Inflammatory macrophage (primary cell): ENCODE data around the gene ULK1.
A peak's percentile ranks its signal among the peaks of the same experiment; 100 is the strongest.

Source experiments
- DNase-seq, 2 donors: peaks; one replicate each; pipeline ENCODE4 v3.0.0-alpha.2; 2020 to 2022
- total RNA-seq, 18 experiments: gene quantifications; one replicate each; lab custom pipeline; 2026; ENCODE audit warnings: mixed read lengths in 6 of 18, inconsistent platforms in 2 of 18; lab: John Stamatoyannopoulos, UW

Gene ULK1
- 3.1 to 15.0 (median 7.0) reads per million in 18 experiments for total RNA-seq

GRCh38 chr12:131894313-131894860, at the start of gene ULK1:
Gene ULK1 (plus strand): TSS chr12:131894622. CDS start chr12:131895002, 380 bp downstream.
- DNase-seq, result peak; percentile 88 to 92

- no peak for DNase-seq
Measured at GRCh38 chr12:131844656-131845055, 49.8 kb upstream of the ULK1 start.

GRCh38 chr12:131845121-131845520, 49.3 kb upstream of the ULK1 start:
- no peak for DNase-seq

- no peak for DNase-seq
Measured at GRCh38 chr12:131847456-131847855, 47.0 kb upstream of the ULK1 start.

GRCh38 chr12:131848753-131849152, 45.7 kb upstream of the ULK1 start:
- DNase-seq, result no peak

DNA sequence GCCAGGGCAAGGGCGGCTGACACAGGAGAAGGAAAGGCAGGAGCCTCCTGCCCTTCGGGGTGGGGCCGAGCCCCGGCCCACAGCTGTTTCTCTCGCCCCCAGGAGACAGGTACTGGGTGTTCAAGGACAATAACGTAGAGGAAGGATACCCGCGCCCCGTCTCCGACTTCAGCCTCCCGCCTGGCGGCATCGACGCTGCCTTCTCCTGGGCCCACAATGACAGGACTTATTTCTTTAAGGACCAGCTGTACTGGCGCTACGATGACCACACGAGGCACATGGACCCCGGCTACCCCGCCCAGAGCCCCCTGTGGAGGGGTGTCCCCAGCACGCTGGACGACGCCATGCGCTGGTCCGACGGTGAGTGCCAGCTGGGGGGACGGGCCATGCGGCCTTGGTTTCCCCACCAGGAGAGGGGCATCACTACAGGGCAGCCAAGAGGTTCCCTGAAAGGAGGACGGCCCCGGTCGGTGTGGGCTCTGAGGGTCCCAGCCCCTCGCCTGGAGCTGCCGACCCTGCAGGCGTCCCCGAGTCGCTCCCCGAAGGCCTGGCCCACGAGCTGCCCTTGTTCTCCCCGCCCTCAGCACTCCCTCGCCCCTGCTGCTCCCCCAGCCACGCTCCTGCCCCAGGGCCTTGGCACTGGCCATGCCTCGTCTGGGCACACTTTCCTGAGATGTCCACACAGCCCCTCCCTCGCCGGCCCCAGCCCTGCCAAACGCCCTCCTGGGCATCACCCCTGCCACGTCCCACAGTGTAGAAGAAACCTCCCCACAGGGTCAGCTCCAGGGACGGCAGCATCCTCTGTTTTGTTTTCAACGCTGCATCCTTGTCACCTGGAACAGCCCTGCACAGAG, 44.5 kb upstream of the ULK1 start:
- no peak for DNase-seq

DNA sequence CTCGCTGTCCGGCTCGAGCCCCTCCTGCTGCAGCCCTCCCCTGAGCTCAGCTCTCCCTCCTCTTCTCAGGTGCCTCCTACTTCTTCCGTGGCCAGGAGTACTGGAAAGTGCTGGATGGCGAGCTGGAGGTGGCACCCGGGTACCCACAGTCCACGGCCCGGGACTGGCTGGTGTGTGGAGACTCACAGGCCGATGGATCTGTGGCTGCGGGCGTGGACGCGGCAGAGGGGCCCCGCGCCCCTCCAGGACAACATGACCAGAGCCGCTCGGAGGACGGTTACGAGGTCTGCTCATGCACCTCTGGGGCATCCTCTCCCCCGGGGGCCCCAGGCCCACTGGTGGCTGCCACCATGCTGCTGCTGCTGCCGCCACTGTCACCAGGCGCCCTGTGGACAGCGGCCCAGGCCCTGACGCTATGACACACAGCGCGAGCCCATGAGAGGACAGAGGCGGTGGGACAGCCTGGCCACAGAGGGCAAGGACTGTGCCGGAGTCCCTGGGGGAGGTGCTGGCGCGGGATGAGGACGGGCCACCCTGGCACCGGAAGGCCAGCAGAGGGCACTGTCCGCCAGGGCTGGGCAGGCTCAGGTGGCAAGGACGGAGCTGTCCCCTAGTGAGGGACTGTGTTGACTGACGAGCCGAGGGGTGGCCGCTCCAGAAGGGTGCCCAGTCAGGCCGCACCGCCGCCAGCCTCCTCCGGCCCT, 43.4 kb upstream of the ULK1 start:
- DNase-seq, result peak; percentile 62 to 66

DNA sequence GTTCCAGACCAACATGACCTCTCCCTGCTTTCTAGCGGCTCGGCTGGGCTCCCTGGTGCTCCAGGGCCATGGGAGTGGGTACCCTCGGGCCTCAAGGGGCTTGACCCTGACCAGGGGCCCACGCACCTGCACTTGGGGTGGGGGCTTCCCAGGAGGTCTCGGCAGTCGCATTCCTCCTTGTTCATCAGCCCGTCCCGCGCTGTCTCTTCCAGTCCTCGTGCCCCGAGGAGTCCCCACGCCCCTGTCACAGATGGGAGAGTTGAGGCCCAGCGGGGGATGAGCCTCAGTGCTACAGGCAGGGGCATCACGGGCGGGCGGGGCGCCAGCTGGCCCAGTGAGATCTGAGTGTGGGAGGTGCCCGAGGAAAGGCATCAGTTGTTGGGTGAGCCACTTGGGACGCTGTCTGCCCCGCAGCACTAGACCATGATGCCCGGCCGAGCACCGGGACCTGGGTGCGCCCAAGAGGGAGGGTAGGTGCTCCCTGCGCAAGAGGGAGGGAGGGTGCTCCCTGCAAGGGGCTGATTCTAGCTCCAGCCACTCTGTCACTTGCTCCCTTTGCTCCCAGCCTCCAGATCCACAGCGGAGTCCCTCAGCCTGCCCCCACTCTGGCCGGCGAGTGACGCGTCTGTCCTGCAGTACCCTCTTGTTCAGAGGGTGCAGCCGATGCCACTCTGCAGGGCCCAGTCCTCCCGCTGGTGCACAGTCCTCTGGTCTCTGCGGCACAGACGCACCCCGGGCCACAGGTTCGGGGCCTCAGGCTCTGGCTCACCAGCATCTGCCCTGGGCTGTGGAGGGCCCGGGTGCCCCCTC, 42.5 kb upstream of the ULK1 start:
- DNase-seq, result no peak

DNA sequence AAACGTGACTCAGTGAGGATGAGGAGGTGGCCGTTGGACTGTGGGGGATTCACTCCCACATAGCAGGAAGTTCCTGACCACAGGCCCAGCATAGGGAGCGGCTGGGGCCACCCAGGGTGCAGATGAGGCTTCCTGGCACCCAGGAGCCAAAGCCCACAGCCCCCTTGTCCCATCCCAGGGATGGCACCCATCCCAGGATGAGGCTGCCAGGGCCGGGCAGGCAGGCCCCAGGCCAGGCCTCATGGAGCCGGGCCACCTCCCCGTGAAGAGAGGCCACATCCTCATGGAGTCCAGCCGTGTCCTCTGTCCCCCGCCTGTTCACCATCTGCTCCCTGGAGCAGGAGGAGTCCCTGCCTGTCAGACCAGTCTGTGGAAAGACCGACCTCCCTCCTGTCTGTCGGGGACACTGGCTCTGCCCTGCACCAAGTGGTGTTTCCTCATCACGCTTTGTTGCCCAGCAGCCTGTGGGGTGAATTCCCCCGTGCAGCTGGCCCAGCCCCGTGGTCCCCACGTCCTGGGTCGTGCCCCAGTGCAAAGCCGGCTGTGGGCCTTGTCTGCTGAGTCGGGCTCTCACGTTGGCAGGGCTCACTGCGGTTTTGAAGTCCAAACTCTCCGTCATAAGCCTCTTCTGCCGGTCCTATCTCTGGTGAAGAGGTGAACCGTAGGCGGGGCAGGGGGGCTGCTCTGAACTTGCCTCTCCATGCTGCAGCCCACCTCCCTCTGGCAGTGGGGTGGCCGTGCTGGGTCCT, 41.7 kb upstream of the ULK1 start:
- peak; percentile 29 to 42 for DNase-seq

GRCh38 chr12:131853832-131854797, 40.3 kb upstream of the ULK1 start:
- no peak for DNase-seq

DNA sequence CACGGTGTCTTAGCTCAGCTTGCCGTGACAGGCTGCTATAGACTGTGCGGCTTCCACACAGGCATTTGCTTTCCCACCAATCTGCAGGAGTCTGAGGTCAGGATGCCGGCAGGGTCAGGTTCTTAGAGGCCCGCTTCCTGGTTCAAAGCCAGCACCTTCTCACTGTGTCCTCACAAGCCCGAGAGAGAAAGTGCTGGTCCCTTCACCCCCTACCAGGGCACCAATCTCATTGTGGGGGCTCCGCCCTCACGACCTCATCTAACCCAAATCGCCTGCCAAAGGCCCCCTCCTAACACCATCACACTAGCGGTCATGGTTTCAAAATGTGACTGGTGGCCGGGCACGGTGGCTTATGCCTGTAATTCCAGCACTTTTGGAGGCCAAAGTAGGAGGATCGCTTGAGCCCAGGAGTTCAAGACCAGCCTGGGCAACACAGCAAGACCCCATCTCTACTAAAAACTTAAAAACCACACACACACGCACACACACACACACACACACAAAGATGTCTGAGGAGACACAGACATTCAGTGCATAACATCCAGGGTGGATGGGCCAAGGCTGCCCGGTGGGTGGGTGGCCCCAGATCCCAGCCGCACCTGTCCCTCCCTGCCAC, 39.5 kb upstream of the ULK1 start:
- no peak for DNase-seq

DNA sequence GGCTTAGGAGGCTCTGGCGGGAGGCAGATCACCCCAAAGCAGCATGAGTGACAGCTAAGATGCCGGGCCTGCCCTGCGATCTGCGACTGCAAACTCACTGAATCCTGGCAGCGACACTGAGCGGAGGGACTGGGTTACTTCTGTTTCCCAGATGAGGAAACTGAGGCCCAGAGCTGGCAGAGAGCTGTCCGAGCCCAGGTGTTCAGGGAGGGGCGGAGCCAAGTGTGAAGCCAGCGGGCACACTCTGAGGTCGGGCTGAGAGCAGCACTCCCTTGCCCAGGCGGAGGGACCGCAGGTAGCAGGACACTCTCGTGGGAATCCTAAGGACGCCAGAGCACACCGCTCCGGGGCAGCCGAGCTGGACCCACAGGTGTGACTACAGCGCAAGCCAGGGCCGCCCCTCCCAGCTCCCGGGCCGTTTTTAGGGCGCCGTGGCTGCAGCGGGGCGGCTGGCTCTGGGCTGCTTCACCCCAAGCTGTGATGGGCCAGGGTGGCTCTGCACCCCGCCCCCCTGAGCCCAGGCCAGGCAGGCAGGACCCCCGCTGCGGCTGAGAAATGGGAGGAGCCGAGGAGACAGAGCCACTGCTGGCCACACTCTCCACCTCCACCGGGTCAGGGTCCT, 38.8 kb upstream of the ULK1 start:
- no peak for DNase-seq

DNA sequence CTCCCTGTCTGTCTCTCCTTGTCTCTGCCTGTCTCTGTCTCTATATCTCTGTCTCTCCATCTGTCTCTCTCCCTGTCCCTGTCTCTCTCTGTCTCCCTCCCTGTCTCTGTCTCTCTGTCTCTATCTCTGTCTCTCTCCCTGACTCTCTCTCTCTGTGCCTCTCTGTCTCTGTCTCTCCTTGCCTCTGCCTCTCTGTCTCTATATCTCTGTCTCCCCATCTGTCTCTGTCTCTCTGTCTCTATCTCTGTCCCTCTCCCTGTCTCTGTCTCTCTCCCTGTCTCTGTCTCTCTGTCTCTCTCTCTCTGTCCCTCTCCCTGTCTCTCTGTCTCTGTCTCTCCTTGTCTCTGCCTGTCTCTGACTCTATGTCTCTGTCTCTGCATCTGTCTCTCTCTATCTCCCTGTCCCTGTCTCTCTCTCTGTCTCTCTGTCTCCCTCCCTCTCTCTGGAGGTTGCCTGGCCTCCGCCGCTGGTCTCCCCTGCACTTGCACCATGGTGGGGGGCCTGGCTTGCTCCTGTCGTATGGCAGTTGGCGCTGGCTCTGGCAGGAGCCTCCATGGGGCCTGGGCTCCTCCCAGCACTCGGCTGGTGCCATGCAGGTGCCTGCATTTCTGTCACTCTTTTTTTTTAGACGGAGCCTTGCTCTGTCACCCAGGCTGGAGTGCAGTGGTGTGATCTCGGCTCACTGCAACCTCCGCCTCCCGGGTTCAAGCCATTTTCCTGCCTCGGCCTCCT, 37.9 kb upstream of the ULK1 start:
- no peak for DNase-seq

DNA sequence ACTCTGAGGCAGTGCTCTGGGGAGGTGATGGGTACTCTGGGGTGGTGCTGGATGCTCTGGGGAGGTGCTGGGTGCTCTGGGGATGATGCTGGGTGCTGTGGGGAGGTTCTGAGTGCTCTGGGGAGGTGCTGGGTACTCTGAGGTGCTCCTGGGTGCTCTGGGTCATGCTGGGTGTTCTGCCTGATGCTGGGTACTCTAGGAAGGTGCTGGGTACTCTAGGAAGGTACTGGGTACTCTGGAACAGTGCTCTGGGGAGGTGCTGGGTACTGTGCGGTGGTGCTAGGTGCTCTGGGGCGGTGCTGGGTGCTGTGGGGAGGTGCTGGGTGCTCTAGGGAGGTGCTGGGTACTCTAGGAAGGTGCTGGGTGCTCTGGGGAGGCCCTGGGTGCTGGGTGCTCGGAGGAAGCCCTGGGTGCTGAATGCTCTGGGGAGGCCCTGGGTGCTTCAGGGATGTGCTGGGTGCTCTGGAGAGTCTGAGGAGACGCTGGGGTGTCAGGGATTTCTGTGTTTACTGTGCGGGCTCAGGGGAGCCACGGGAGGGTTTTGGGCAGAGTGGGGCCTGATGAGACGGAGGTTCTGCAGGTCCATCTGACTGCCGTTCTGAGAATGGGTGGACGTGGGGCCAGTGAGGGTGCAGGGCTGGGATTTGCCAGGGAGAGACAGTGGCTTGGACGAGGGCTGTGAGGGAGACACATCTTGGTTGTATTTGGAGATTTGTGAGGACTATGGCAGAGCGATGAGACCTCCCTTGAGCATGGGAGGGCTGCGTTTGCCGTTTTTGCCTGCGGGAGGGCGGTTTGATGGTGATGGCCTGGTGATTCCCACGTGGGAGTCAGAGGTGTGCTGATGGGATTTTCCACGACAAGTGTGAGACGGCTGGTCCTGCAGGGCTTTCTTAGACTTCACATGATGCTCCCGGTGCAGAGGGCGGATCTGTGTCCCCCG, 36.2 kb upstream of the ULK1 start:
- no peak for DNase-seq

GRCh38 chr12:131860472-131861260, 33.8 kb upstream of the ULK1 start:
- peak; percentile 80 to 89 for DNase-seq

DNA sequence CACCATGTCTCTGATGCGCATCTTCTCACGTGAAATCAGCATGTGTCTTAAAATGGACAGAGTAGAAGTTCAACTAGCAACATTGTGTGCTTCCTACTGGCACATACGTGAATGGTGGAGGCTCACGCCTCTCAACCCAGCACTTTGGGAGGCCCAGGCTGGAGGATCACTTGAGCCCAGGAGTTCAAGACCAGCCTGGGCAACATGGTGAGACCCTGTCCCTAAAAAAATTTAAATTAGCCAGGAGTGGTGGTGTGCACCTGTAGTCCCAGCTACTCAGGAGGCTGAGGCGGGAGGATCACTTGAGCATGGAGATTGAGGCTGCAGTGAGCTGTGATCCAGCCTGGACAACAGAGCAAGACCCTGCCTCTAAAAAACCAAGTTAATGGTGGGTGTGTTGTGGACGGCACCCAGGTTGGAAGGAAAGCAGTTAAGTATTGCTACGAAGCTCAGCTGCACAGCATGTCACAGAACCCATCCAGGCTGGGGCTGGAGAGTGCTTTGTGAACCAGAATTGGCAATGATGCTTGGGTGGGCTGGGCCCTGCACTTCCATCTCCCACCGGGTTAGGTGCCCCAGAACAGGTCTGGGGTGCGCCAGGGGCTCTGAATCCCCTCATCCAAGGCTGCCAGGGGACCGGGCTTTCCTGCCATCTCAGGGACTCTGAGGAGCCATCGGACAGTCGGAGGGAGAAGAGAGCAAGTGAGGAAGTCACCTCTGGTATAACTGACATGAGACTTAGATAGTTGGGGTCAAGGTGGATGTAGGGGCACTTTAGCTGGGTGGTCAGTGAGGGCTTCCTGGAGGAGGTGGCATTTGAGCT, 33.0 kb upstream of the ULK1 start:
- DNase-seq, result no peak
